ENCODE data around the gene FBP2. TPM values are rescaled to one million over a fixed set of nuclear protein-coding genes. Genes with fewer than 3 reads are reported as not detected.

Gene FBP2
- total and polyA plus RNA-seq, 2 of the 4 experiments (the other 2 are of a cell fraction): not detected

- Histone ChIP-seq H2BK5ac (ENCODE audit: low read depth, low read length, poor library complexity, severe bottlenecking) (no peak overlapping the region), H3K56ac (ENCODE audit: extremely low read depth, insufficient read depth, low read length) (no peak overlapping the region), H3K79me1 (ENCODE audit: low read depth in 1 of 2, low read length in 2 of 2) (no peaks in the 10 kb centered on the region), H2BK20ac (ENCODE audit: low read depth, low read length) (no peak overlapping the region), H3K9ac (ENCODE audit: low read depth, low read length) (no peak overlapping the region), H3K4me3 (ENCODE audit: insufficient read depth, low read depth, low read length) (no peak overlapping the region), H3K4ac (ENCODE audit: low read depth, low read length) (no peak overlapping the region), H4K91ac (ENCODE audit: insufficient read depth, low read depth, low read length) (no peak overlapping the region), H3K9me1 (ENCODE audit: insufficient read depth, low read length) (no peaks in the 10 kb centered on the region), H3K4me2 (ENCODE audit: low read depth, low read length) (no peak overlapping the region), H3K4me1 (ENCODE audit: control insufficient read depth, insufficient read depth, low read length) (no peaks in the 10 kb centered on the region; the same call in 1 of the 2 replicates), H4K20me1 (ENCODE audit: insufficient read depth, low read length) (no peaks in the 10 kb centered on the region), H3K27me3 (ENCODE audit: control insufficient read depth, insufficient read depth, low read length) (peaks cover 43% of the 10 kb centered on the region), H3K9me3 (ENCODE audit: control insufficient read depth, insufficient read depth, low read length) (no peaks in the 10 kb centered on the region), H3K23ac (ENCODE audit: low read depth, low read length) (no peak overlapping the region), H4K5ac (ENCODE audit: low read depth, low read length) (no peak overlapping the region), H3K27ac (ENCODE audit: insufficient read depth, low read length) (no peak overlapping the region), H4K8ac (ENCODE audit: low read depth in 2 of 2, low read length in 2 of 2) (no peak overlapping the region), H2AFZ (replicated peaks; ENCODE audit: low read length, poor library complexity) (peak overlapping the region; percentile 48), H3K18ac (ENCODE audit: low read depth, low read length) (no peak overlapping the region), H2AK9ac (replicated peaks; ENCODE audit: low read depth, low read length, poor library complexity) (no peak overlapping the region), H2BK15ac (ENCODE audit: low read depth, low read length) (no peak overlapping the region), H3K14ac (replicated peaks; ENCODE audit: low read depth, low read length) (no peak overlapping the region), H2BK120ac (ENCODE audit: low read depth, low read length) (no peak overlapping the region), H2AK5ac (ENCODE audit: low read depth, low read length) (no peak overlapping the region), H3K36me3 (ENCODE audit: control insufficient read depth, insufficient read depth, low read length) (no peaks in the 10 kb centered on the region)
- no peak for TF ChIP-seq CTCF (conservative IDR thresholded peaks at IDR 0.05; ENCODE audit: low read depth, low read length)
- TF ChIP-seq POLR2A (IDR thresholded peaks at IDR 0.05; ENCODE audit: low read depth, low read length): no peak
- no peak for TF ChIP-seq SMC3 (IDR thresholded peaks at IDR 0.05; ENCODE audit: low read depth, low read length)
- no peak for TF ChIP-seq RFX5 (IDR thresholded peaks at IDR 0.05; ENCODE audit: low read depth, low read length)
- no peak for TF ChIP-seq MAFK (IDR thresholded peaks at IDR 0.05; ENCODE audit: low read depth, low read length)
- TF ChIP-seq USF2 (IDR thresholded peaks at IDR 0.05; ENCODE audit: low read depth, low read length): no peak
- no peak for TF ChIP-seq CHD1 (IDR thresholded peaks at IDR 0.05; ENCODE audit: low read depth, low read length)
- TF ChIP-seq RAD21 (IDR thresholded peaks at IDR 0.05; ENCODE audit: low read length): no peak
- TF ChIP-seq MAZ (IDR thresholded peaks at IDR 0.05; ENCODE audit: borderline replicate concordance, low read depth, low read length): no peak
- TF ChIP-seq FOS (IDR thresholded peaks at IDR 0.05; ENCODE audit: low read depth, low read length): no peak
- TF ChIP-seq BHLHE40 (IDR thresholded peaks at IDR 0.05; ENCODE audit: low read depth, low read length): no peak
- TF ChIP-seq RCOR1 (IDR thresholded peaks at IDR 0.05; ENCODE audit: insufficient replicate concordance, low read length): no peak
- no peak for TF ChIP-seq NFE2L2 (IDR thresholded peaks at IDR 0.05; ENCODE audit: low read depth, low read length)
- no peak for TF ChIP-seq MXI1 (IDR thresholded peaks at IDR 0.05; ENCODE audit: borderline replicate concordance, low read depth, low read length)
- no peak for TF ChIP-seq CEBPB (IDR thresholded peaks at IDR 0.05; ENCODE audit: low read depth, low read length)
- no peak for TF ChIP-seq ELK1 (IDR thresholded peaks at IDR 0.05; ENCODE audit: borderline replicate concordance, low read depth, low read length)
- intact Hi-C loops (cut with micrococcal nuclease) (no loop called here), dilution Hi-C loops (cut with HindIII; ENCODE audit: low sequenced_read_pairs, unreplicated experiment) (no loop called here), in situ Hi-C loops (cut with MboI; ENCODE audit: low sequenced_read_pairs) (no loop called here)
- 65% methylated on average over 5 of the region's 5 CpGs; no CpG with 5 or more reads in 1 of the 2 experiments for WGBS, 2 experiments (ENCODE audit: extremely low coverage in 2 of 2, insufficient read length in 1 of 2)
- DNase-seq: no peak
- ChIA-PET CTCF (no interaction called here), POLR2A (ENCODE audit: unreplicated experiment) (no interaction called here)
- no TSS peak for BruUV-seq (replicated peaks)
- ATAC-seq (ENCODE audit: low read depth): no peak
Observed at GRCh38 chr9:94642501-94642900, 48.9 kb upstream of the FBP2 start.

Data from IMR-90 (cell line).